K562 (cell line): ENCODE results near the gene KBTBD12. TPM values are rescaled to one million over a fixed set of nuclear protein-coding genes. Genes with fewer than 3 reads are reported as not detected.

Experiments used
- ATAC-seq: fragments of 200-7000 bp; cut with Tn5 transposase; 3 replicates; pipeline ENCODE4 v1.9.1; 2020; ENCODE audit warnings: moderate library complexity
- BruUV-seq: library from RNA; stranded (reverse); fragments of 400-500 nt; replicated peaks from 2 replicates; lab custom pipeline; 2021; lab: Mats Ljungman, UMichigan
- CTCF ChIA-PET: fragments of 300-600 bp; formaldehyde crosslinking; extraction: SDS; loops from one replicate; lab custom pipeline; 2021; ENCODE audit warnings: low intra/inter-chr PET ratio; lab: Yijun Ruan, JAX
- POLR2A ChIA-PET: fragments of 300-600, 350-650 bp; sonication (Branson Sonifier 250); formaldehyde crosslinking; extraction: SDS; loops from one replicate; lab custom pipeline; 2021; ENCODE audit warnings: antibody characterized with exemption, inconsistent platforms; lab: Yijun Ruan, JAX
- DNase-seq, 4 experiments: peaks; one replicate each; pipeline versions ENCODE4 v3.0.0 to v3.0.0-alpha.2; 2011 to 2018; ENCODE audit warnings: low spot score in 3 of 4, mixed read lengths in 3 of 4; ENCODE audit errors: extremely low read depth in 1 of 4
- FAIRE-seq: peaks from 2 replicates; lab custom pipeline; 2011; peaks lifted over from hg19 to GRCh38; lab: Jason Lieb, UNC
- H2AFZ ChIP-seq: 2 replicates; pipeline ENCODE4 v1.6.0; 2011; ENCODE audit warnings: low read depth, low read length, control low read depth, inconsistent platforms
- H3K27ac ChIP-seq: fragments of 200-600 bp; 3 replicates; pipeline ENCODE4 v1.8.0; 2011; ENCODE audit warnings: low read depth, mild to moderate bottlenecking, control low read depth, inconsistent platforms, low read length, moderate library complexity, mixed read lengths; ENCODE audit errors: extremely low read depth
- H3K27me3 ChIP-seq, 2 experiments: fragments of 300-600 bp in 1 of 2; 2 replicates in 1 of 2; 3 replicates in 1 of 2; pipeline versions ENCODE4 v1.6.0 to v1.8.0; 2011; ENCODE audit warnings: inconsistent platforms in 2 of 2, low read length in 2 of 2, mild to moderate bottlenecking in 1 of 2, mixed read lengths in 1 of 2, moderate library complexity in 1 of 2; ENCODE audit not compliant: control insufficient read depth in 2 of 2, insufficient read depth in 2 of 2
- H3K36me3 ChIP-seq: fragments of 300-600 bp; 3 replicates; pipeline ENCODE4 v1.8.0; 2011; ENCODE audit warnings: mild to moderate bottlenecking, low read length, inconsistent platforms; ENCODE audit not compliant: control insufficient read depth, insufficient read depth
- H3K4me1 ChIP-seq, 2 experiments: fragments of 200-600 bp in 1 of 2; replicated peaks in 1 of 2; 2 replicates in 1 of 2; 3 replicates in 1 of 2; pipeline versions ENCODE4 v1.5.1 to v1.8.0; 2011; ENCODE audit warnings: inconsistent platforms in 2 of 2, low read length in 2 of 2, mild to moderate bottlenecking in 1 of 2, mixed read lengths in 1 of 2, moderate library complexity in 1 of 2; ENCODE audit not compliant: control insufficient read depth in 2 of 2, insufficient read depth in 2 of 2
- H3K4me2 ChIP-seq: 2 replicates; pipeline ENCODE4 v1.6.1; 2011; ENCODE audit warnings: low read length, control low read depth, inconsistent platforms, mixed read lengths; ENCODE audit not compliant: insufficient read depth
- H3K4me3 ChIP-seq: fragments of 200-600 bp; sonication (generic), shearing (Covaris generic); 2 replicates; pipeline ENCODE4 v1.5.1; 2016; ENCODE audit warnings: control low read depth, inconsistent platforms
- H3K79me2 ChIP-seq: fragments of 200-600 bp; 3 replicates; pipeline ENCODE4 v1.8.0; 2011; ENCODE audit warnings: low read length, inconsistent platforms; ENCODE audit not compliant: control insufficient read depth, insufficient read depth
- H3K9ac ChIP-seq, 2 experiments: 2 replicates each; pipeline versions ENCODE4 v1.6.0 to v1.6.1; 2011; ENCODE audit warnings: low read depth in 2 of 2, low read length in 2 of 2, control low read depth in 1 of 2, inconsistent platforms in 1 of 2, mild to moderate bottlenecking in 1 of 2, mixed read lengths in 1 of 2; ENCODE audit not compliant: insufficient read depth in 1 of 2
- H3K9me1 ChIP-seq: one replicate; pipeline ENCODE4 v1.6.0; 2011; ENCODE audit warnings: inconsistent platforms, mild to moderate bottlenecking, low read length, moderate library complexity; ENCODE audit not compliant: control insufficient read depth, insufficient read depth
- H3K9me3 ChIP-seq: replicated peaks from 2 replicates; pipeline ENCODE4 v1.5.1; 2011; ENCODE audit warnings: low read depth, low read length, inconsistent platforms; ENCODE audit not compliant: control insufficient read depth, insufficient read depth
- H4K20me1 ChIP-seq: replicated peaks from 2 replicates; pipeline ENCODE4 v1.6.1; 2011; ENCODE audit warnings: low read length, inconsistent platforms, mixed read lengths; ENCODE audit not compliant: control insufficient read depth, insufficient read depth
- ETV5 ChIP-seq: sonication (generic); formaldehyde crosslinking; IDR thresholded peaks from 2 replicates; pipeline ENCODE4 v1.4.0; 2020; ENCODE audit warnings: low read depth, mild to moderate bottlenecking, missing genetic modification reagents
- IRF9 ChIP-seq: fragments of 450-650 bp; IDR thresholded peaks from 2 replicates; pipeline ENCODE4 v1.6.1; 2016; ENCODE audit warnings: missing biosample characterization, missing genetic modification characterization
- KHSRP ChIP-seq: fragments of 450-650 bp; IDR thresholded peaks from 2 replicates; pipeline ENCODE4 v1.6.1; 2017
- MAX ChIP-seq: sonication (generic); formaldehyde crosslinking; IDR thresholded peaks from 2 replicates; pipeline ENCODE4 v1.9.0; 2022; ENCODE audit warnings: mild to moderate bottlenecking, missing genetic modification reagents
- NFE2 ChIP-seq: IDR thresholded peaks from 2 replicates; pipeline ENCODE4 v1.6.1; 2014; ENCODE audit warnings: antibody characterized with exemption, low read depth
- PBX2 ChIP-seq, 2 experiments: IDR thresholded peaks in 1 of 2; conservative IDR thresholded peaks in 1 of 2; 2 replicates each; pipeline ENCODE4 v1.6.1; 2016; ENCODE audit warnings: low read depth in 2 of 2, mild to moderate bottlenecking in 1 of 2, missing compliant biosample characterization in 1 of 2, missing genetic modification characterization in 1 of 2, moderate library complexity in 1 of 2
- SIRT6 ChIP-seq: IDR thresholded peaks from one replicate; pipeline ENCODE4 v1.6.1; 2012; ENCODE audit warnings: low read depth, mild to moderate bottlenecking, control low read depth, inconsistent platforms, low read length, moderate library complexity
- SMARCA4 ChIP-seq: fragments of 450-650 bp; IDR thresholded peaks from 2 replicates; pipeline ENCODE4 v1.6.1; 2016
- SNIP1 ChIP-seq: fragments of 450-650 bp; IDR thresholded peaks from 2 replicates; pipeline ENCODE4 v1.7.1; 2017; ENCODE audit warnings: low read depth, mild to moderate bottlenecking
- SRSF1 ChIP-seq: fragments of 200-400 bp; formaldehyde crosslinking; IDR thresholded peaks from 2 replicates; pipeline ENCODE4 v1.6.1; 2017; ENCODE audit warnings: mild to moderate bottlenecking, low read depth, low read length, moderate library complexity
- USF1 ChIP-seq: sonication (generic); formaldehyde crosslinking; IDR thresholded peaks from 2 replicates; pipeline ENCODE4 v1.9.0; 2022; ENCODE audit warnings: mild to moderate bottlenecking, missing genetic modification reagents
- ZBTB1 ChIP-seq: sonication (generic); formaldehyde crosslinking; IDR thresholded peaks from 2 replicates; pipeline ENCODE4 v1.8.1; 2023; ENCODE audit warnings: missing genetic modification reagents, low read depth, mild to moderate bottlenecking, borderline replicate concordance
- WGBS: fragments of 100-300 bp; shearing (Covaris generic); methylation state at CpG from one replicate; pipeline ENCODE4 v1.1.6; 2016; ENCODE audit warnings: low coverage, mixed read lengths; ENCODE audit not compliant: insufficient coverage; ENCODE audit errors: missing lambda C conversion rate; 5-methylcytosine and 5-hydroxymethylcytosine counted together
- in situ Hi-C: fragments of 300-500 bp; cut with MboI; formaldehyde crosslinking; loops from 4 replicates; pipeline ENCODE4 v1.15.0; 2018; ENCODE audit warnings: inconsistent platforms, mixed read lengths
- intact Hi-C: fragments of 100-400 bp; cut with micrococcal nuclease; formaldehyde crosslinking; loops from 2 replicates; pipeline ENCODE4 v1.14.2; 2022
- polyA plus RNA-seq, 8 experiments: library from polyadenylated mRNA; depleted of rRNA in 4 of 8; stranded (reverse) in 5 of 8; unstranded in 3 of 8; fragments of >200 nt; fragmentation: Nextera tagmentation in 2 of 8; fragmentation: Illumina TruSeq in 1 of 8; extraction: Ambion mirVana in 2 of 8; extraction: Trizol in 1 of 8; gene quantifications; 2 replicates each; pipeline versions ENCODE4 v1.2.1 to v1.2.3, GENCODE V29; 2011 to 2014; ENCODE audit warnings: inconsistent platforms in 1 of 8, missing spikeins in 1 of 8
- total RNA-seq, 7 experiments: library from RNA; depleted of rRNA in 6 of 7; stranded (reverse); fragments of >200 nt in 6 of 7; fragmentation: Illumina TruSeq in 2 of 7; extraction: Trizol in 2 of 7; gene quantifications; 2 replicates each; pipeline versions ENCODE4 v1.2.1 to v1.2.3, GENCODE V29; 2011 to 2021; ENCODE audit warnings: low replicate concordance in 1 of 7

KBTBD12 gene
- total and polyA plus RNA-seq, 9 of the 15 experiments (the other 6 are each of a cell fraction or from before 2014, with no cell fraction given), result not detected

- no peaks in the 10 kb centered on the region for H3K36me3 ChIP-seq
- BruUV-seq, result no TSS peak
- peaks cover 2 to 43% of the 10 kb centered on the region in 2 experiments; a peak in 3 of 5 replicates for H3K27me3 ChIP-seq
- TF ChIP-seq SIRT6, result no peak
- TF ChIP-seq SNIP1, result no peak
- no peak for TF ChIP-seq MAX (CRISPR knock-in tag)
- TF ChIP-seq ZBTB1, result no peak
- TF ChIP-seq SMARCA4, result no peak
- no peak for TF ChIP-seq NFE2
- no peak overlapping the region for H3K9ac ChIP-seq
- ATAC-seq, result no peak
- no peak for DNase-seq
- H3K4me2 ChIP-seq, result no peak overlapping the region
- FAIRE-seq, result no peak
- H3K79me2 ChIP-seq, result no peaks in the 10 kb centered on the region
- H3K4me1 ChIP-seq, result peaks cover 0 to 8% of the 10 kb centered on the region in 2 experiments; a peak in 2 of 5 replicates
- no peaks in the 10 kb centered on the region for H3K9me1 ChIP-seq
- in situ Hi-C loops (no loop called here), intact Hi-C loops (no loop called here)
- no peak overlapping the region for H2AFZ ChIP-seq
- ChIA-PET CTCF (no interaction called here), POLR2A (interaction anchor here (0.6 to 0.9 kb wide), 2 partner anchors 10 to 113 kb away, joined by 3 to 4 read pairs; no protein-coding TSS in a partner anchor)
- no peaks in the 10 kb centered on the region for H3K9me3 ChIP-seq
- H3K27ac ChIP-seq, result no peak overlapping the region
- H3K4me3 ChIP-seq, result no peak overlapping the region
- H4K20me1 ChIP-seq, result no peaks in the 10 kb centered on the region
- WGBS, result 14% methylated on average over 11 of the region's 12 CpGs
Observed at GRCh38 chr3:127991251-127991650, 76.2 kb downstream of the KBTBD12 start.

GRCh38 chr3:127991681-127992080 lies 76.6 kb downstream of the KBTBD12 start:
- intact Hi-C loops, result no loop called here
- BruUV-seq, result no TSS peak
- CTCF ChIA-PET, result no interaction called here
- no peak for TF ChIP-seq IRF9
- no peak for TF ChIP-seq KHSRP
- no peak for TF ChIP-seq SRSF1
- no peak for TF ChIP-seq USF1 (CRISPR knock-in tag)
- no peak for TF ChIP-seq ETV5 (CRISPR knock-in tag)
- TF ChIP-seq PBX2 (CRISPR knock-in tag; IDR thresholded peaks at IDR 0.05; ENCODE audit: low read depth), result no peak
- TF ChIP-seq PBX2 (tag; conservative IDR thresholded peaks at IDR 0.05; ENCODE audit: low read depth), result no peak

More at GRCh38 chr3:127991681-127992080, 76.6 kb downstream of the KBTBD12 start:
- 28% methylated on average over 6 of the region's 6 CpGs for WGBS
- POLR2A ChIA-PET, result interaction anchor here (0.9 kb wide), 1 partner anchor 9 kb away, joined by 3 read pairs; no protein-coding TSS in a partner anchor
- Histone ChIP-seq H3K9me3 (no peaks in the 10 kb centered on the region), H4K20me1 (no peaks in the 10 kb centered on the region), H3K27me3 (peaks cover 2 to 41% of the 10 kb centered on the region in 2 experiments; a peak in 3 of 5 replicates), H3K4me1 (peaks cover 0 to 8% of the 10 kb centered on the region in 2 experiments; a peak in 2 of 5 replicates), H3K9ac (no peak overlapping the region), H2AFZ (no peak overlapping the region), H3K79me2 (no peaks in the 10 kb centered on the region), H3K27ac (no peak overlapping the region), H3K4me3 (no peak overlapping the region), H3K4me2 (no peak overlapping the region), H3K36me3 (no peaks in the 10 kb centered on the region), H3K9me1 (no peaks in the 10 kb centered on the region)
- DNase-seq (no peak), FAIRE-seq (no peak), ATAC-seq (no peak)
- in situ Hi-C loops, result no loop called here
